GM18868 (cell line): Measurements from ENCODE around the gene CRYBG3.
A peak's percentile ranks its signal among the peaks of the same experiment; 100 is the strongest.
"Not testable (repeated sequence)": the region's sequence is repeated elsewhere in the genome, so short reads cannot be mapped to it uniquely, and the experiment has no call there.

ENCODE experiments used
- ATAC-seq: cut with Tn5 transposase; IDR thresholded peaks from one replicate; pipeline ENCODE4 v1.9.1; 2021; ENCODE audit warnings: mild to moderate bottlenecking, moderate library complexity; ENCODE audit not compliant: unreplicated experiment

Gene CRYBG3

GRCh38 chr3:97895216-97895615 lies 73.4 kb downstream of the CRYBG3 start:
- peak; percentile 92 for ATAC-seq

DNA sequence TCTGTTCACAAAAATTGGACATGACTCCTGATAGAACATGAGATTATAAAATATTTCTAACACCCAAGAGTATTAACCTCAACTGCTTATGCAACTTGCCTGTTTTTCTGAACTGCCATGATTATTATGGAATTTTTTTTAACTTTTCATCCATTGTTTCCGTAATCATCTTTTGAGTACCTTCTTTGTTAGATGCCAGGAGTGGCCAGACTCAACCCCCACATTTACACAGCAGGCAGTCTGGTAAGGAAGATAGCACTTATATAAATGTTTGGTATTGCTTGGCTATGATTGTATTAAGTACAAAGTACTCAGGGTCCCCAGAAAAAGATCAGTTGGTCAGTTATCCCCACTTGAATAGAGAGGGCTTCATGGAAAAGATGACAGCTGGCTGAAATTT lies 74.3 kb downstream of the CRYBG3 start:
- no peak for ATAC-seq

GRCh38 chr3:97896547-97896946 lies 74.7 kb downstream of the CRYBG3 start:
- no peak for ATAC-seq

GRCh38 chr3:97899331-97899730 lies 77.5 kb downstream of the CRYBG3 start:
- no peak for ATAC-seq

GRCh38 chr3:97901313-97902248 lies 79.8 kb downstream of the CRYBG3 start:
- no peak for ATAC-seq

- ATAC-seq: not testable (repeated sequence)
Measured at GRCh38 chr3:97909830-97910229, 88.0 kb downstream of the CRYBG3 start.

DNA sequence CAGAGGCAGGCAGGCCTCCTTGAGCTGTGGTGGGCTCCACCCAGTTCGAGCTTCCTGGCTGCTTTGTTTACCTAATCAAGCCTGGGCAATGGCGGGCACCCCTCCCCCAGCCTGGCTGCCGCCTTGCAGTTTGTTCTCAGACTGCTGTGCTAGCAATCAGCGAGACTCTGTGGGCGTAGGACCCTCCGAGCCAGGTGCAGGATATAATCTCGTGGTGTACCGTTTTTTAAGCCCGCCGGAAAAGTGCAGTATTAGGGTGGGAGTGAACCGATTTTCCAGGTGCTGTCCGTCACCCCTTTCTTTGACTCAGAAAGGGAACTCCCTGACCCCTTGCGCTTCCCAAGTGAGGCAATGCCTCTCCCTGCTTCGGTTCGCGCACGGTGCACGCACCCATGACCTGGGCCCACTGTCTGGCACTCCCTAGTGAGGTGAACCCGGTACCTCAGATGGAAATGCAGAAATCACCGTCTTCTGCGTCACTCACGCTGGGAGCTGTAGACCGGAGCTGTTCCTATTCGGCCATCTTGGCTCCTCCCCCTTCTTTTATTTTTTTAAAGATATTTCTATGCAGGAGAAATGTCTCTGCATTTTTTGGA lies 88.5 kb downstream of the CRYBG3 start:
- ATAC-seq: not testable (repeated sequence)

GRCh38 chr3:97910931-97911351 lies 89.1 kb downstream of the CRYBG3 start:
- no peak for ATAC-seq

DNA sequence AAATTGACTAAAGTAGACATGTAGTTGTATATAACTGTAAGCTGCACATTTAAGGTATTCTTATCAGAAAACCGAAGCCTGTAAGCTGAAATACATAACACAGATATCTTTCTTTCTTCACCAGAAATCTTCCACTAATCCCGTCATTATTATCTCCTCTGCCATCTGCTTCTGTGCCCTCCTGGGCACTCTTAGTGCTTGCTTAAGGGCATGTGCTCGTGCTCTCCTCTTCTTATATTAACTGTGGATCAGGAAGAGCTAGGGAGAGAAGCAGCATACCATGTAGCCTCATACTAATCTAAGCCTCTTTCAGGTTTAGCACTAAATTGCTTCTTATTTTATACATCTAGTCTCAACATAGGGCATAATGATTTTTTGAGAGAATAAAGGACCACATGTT lies 89.6 kb downstream of the CRYBG3 start:
- no peak for ATAC-seq

DNA sequence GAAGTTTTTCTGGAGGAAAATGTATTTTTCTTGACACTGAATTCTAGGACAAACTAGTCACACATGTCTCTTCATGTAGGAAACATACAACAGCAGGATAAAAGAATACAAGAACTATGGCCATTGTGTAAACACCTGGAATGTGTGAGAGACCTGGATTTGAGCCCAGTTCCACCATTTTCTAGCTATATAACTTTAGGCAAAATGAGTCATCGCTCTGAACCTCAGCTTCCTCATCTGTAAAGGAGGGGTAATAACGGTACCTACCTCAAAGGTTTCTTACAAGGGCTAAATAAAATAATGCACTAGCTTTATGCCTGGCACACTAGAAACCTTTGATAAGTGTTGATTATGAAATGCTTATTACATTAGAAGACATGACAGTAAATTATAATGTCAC lies 92.6 kb downstream of the CRYBG3 start:
- ATAC-seq: peak; percentile 53

- ATAC-seq: no peak
Measured at GRCh38 chr3:97916576-97916975, 94.8 kb downstream of the CRYBG3 start.

DNA sequence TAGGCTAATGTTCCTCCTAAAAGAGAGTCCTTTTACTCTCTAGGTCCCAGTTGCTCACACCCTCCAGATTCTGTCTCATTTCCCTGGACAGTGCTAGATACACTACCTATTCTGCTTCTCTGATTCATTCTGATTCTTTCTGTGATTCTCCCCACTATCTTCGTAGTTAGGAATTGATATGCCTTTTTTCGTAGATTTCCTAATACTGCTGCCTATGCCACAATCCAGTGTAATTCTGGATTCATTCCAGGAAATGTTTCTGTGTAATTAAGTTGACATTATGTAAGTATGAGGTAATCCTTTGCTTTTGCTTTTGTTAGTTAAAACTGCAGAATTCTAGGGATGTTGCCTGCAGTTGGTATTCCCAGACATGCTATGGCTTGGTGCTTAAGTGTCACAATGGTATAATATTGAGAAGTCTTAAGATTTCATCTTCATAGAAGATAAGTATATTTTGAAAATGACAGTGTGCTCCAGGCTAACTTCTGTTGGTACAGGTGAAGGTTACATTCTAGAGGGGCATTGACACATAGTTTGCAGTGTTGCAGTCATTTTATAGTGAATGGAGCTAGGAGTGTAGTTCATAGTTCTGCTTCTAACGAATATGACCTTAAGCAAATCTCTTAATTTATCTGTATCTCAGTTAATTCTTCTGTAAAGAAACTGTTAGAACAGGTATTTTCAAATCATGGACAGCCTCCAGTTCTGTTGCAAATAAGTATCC lies 96.2 kb downstream of the CRYBG3 start:
- no peak for ATAC-seq

DNA sequence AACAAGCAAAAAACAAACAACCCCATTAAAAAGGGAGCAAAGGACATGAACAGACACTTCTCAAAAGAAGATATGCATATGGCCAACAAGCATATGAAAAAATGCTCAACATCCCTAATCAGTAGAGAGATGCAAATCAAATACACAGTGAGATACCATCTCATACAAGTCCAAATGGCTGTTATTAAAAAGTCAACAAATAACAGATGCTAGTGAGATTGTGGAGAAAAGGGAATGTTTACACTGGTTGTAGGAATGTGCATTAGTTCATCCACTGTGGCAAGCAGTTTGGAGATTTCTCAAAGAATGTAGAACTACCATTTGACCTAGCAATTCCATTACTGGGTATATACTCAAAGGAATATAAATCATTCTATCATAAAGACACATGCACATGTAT lies 105.9 kb downstream of the CRYBG3 start:
- ATAC-seq: no peak

- no peak for ATAC-seq
Measured at GRCh38 chr3:97928986-97929385, 107.2 kb downstream of the CRYBG3 start.

DNA sequence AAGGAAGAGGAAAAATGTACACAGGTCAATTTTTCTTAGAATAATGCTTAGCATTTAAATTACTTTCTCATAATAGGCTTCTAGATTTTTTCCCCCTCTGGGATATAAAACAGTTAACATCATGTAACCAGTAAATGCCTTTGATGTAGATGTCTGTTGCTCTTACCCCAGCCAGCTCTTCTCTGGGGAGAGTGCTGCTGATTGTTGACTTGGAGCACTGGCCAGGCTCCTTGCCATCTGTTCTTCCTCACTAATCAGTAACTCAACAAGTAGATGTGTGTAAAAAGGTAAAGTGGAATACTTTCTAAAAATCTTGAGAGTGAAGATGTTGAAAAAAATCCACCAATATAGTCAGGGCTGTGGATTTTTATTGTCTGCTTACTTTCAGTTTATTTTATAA lies 108.2 kb downstream of the CRYBG3 start:
- no peak for ATAC-seq

- ATAC-seq: no peak
Measured at GRCh38 chr3:97931218-97931617, 109.4 kb downstream of the CRYBG3 start.

DNA sequence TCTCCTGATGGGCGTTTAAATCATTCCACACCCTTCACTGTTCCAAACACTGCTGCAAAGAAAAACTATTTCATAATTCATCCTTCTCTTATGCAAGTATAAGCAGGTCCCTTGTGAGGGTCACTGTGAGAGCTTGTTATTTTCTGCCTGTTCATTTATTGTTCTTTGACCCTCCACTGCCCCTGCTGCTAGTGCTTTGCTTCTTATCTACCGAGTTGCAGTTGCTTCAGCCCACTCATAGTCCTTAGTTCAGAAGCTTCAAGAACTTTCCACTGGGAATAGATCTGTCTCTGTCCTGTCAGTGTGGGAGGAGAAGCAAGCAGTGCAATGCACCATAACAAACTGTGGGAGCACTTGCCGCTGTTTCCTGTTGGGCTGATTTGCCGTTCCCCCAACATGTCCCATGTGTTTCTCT lies 110.6 kb downstream of the CRYBG3 start:
- no peak for ATAC-seq

DNA sequence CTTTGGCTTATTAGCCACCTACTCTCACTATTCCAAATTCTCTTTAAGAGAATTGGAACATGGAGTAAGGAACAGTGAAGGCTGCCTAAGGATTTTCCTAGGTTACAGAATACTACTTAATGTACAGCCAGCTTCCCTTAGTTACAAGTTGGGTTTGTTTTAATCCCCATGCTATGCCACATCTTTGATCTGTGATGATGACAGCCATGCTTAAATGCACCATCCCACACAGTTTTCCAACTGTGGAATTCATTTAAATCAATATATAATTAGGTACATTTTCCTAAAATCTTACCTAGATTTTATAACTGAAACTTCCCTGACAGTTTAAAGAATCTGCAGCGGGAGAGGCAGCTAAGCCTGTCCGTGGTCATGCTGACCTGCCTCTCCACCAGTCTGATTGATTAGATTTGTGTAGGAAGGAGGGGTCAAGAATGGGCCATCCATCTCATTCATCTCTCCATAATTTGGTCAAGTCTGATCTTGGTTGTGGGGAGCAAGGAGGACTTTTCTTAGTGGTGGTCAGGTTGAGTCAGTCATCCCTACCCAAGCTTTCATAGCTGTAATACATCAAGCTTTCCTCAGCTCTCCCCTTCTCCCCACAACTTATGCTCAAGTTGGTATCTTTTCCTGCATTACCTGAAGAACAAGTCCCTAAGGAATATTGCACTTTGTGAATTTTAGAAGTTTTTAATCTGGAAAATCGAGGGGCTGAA lies 113.3 kb downstream of the CRYBG3 start:
- no peak for ATAC-seq

DNA sequence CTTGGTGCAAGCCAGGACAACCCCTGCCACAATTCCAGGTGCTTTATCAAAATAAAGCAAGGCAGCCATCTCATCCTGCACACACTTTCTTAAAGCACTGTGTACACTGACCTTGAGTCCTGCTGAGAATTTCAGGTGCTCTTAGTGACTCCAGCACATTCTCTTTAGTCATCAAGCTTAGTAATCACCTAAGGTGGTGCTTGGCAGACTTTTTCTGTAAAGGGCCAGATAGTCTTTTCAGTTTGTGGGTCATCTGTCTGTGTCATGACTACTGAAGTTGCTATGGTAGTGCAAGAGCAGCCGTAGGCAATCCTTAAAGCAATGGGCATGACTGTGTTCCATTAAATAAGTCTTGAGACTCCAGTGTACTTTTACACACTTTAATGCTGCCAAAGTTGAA lies 114.0 kb downstream of the CRYBG3 start:
- no peak for ATAC-seq

GRCh38 chr3:97937205-97937604 lies 115.4 kb downstream of the CRYBG3 start:
- ATAC-seq: no peak

GRCh38 chr3:97938444-97938843 lies 116.6 kb downstream of the CRYBG3 start:
- no peak for ATAC-seq
